Measurements from ENCODE around the gene RMND1.

Gene RMND1

GRCh38 chr6:151497905-151498304 is 46.0 kb upstream of the RMND1 start:
- Histone ChIP-seq H3K27me3 (ENCODE audit: control insufficient read depth, low read length) (peaks cover 36% of the 10 kb centered on the region), H3K27ac (ENCODE audit: low read depth, low read length) (no peak overlapping the region), H3K4me1 (ENCODE audit: control insufficient read depth, low read length) (peaks cover 11% of the 10 kb centered on the region), H3K9me3 (ENCODE audit: control insufficient read depth, insufficient read depth, low read length) (no peaks in the 10 kb centered on the region), H3K79me2 (ENCODE audit: control insufficient read depth, low read length) (no peaks in the 10 kb centered on the region), H4K20me1 (ENCODE audit: control insufficient read depth, insufficient read depth, low read depth, low read length) (no peaks in the 10 kb centered on the region), H3K4me2 (ENCODE audit: low read length) (no peak overlapping the region), H3K9me2 (replicated peaks; ENCODE audit: control insufficient read depth, low read length) (no peaks in the 10 kb centered on the region), H3K4me3 (ENCODE audit: low read length) (no peak overlapping the region), H3K36me3 (ENCODE audit: control insufficient read depth, low read length) (no peaks in the 10 kb centered on the region), H3F3A (ENCODE audit: control insufficient read depth, insufficient read depth) (no peaks in the 10 kb centered on the region)
- no peak for TF ChIP-seq EZH2phosphoT487 (IDR thresholded peaks at IDR 0.05; ENCODE audit: borderline replicate concordance, low read length)
- TF ChIP-seq, protein P1, sequence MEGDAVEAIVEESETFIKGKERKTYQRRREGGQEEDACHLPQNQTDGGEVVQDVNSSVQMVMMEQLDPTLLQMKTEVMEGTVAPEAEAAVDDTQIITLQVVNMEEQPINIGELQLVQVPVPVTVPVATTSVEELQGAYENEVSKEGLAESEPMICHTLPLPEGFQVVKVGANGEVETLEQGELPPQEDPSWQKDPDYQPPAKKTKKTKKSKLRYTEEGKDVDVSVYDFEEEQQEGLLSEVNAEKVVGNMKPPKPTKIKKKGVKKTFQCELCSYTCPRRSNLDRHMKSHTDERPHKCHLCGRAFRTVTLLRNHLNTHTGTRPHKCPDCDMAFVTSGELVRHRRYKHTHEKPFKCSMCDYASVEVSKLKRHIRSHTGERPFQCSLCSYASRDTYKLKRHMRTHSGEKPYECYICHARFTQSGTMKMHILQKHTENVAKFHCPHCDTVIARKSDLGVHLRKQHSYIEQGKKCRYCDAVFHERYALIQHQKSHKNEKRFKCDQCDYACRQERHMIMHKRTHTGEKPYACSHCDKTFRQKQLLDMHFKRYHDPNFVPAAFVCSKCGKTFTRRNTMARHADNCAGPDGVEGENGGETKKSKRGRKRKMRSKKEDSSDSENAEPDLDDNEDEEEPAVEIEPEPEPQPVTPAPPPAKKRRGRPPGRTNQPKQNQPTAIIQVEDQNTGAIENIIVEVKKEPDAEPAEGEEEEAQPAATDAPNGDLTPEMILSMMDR (IDR thresholded peaks at IDR 0.05; ENCODE audit: low read depth, low read length, poor library complexity, severe bottlenecking), result no peak

GRCh38 chr6:151495380-151495779 is 43.5 kb upstream of the RMND1 start:
- H3K27ac ChIP-seq (ENCODE audit: low read depth, low read length), result no peak overlapping the region
- H3K4me1 ChIP-seq (ENCODE audit: control insufficient read depth, low read length), result peaks cover 11% of the 10 kb centered on the region
- no peaks in the 10 kb centered on the region for H3K79me2 ChIP-seq (ENCODE audit: control insufficient read depth, low read length)
- H3K36me3 ChIP-seq (ENCODE audit: control insufficient read depth, low read length), result no peaks in the 10 kb centered on the region
- peaks cover 40% of the 10 kb centered on the region for H3K27me3 ChIP-seq (ENCODE audit: control insufficient read depth, low read length)
- H4K20me1 ChIP-seq (ENCODE audit: control insufficient read depth, insufficient read depth, low read depth, low read length), result no peaks in the 10 kb centered on the region
- H3K4me2 ChIP-seq (ENCODE audit: low read length), result no peak overlapping the region
- H3F3A ChIP-seq (ENCODE audit: control insufficient read depth, insufficient read depth), result no peaks in the 10 kb centered on the region
- no peaks in the 10 kb centered on the region for H3K9me3 ChIP-seq (ENCODE audit: control insufficient read depth, insufficient read depth, low read length)
- no peaks in the 10 kb centered on the region for H3K9me2 ChIP-seq (replicated peaks; ENCODE audit: control insufficient read depth, low read length)
- H3K4me3 ChIP-seq (ENCODE audit: low read length), result no peak overlapping the region
- TF ChIP-seq, protein P1 (IDR thresholded peaks at IDR 0.05; ENCODE audit: low read depth, low read length, poor library complexity, severe bottlenecking), result no peak
- TF ChIP-seq EZH2phosphoT487 (IDR thresholded peaks at IDR 0.05; ENCODE audit: borderline replicate concordance, low read length), result no peak

DNA sequence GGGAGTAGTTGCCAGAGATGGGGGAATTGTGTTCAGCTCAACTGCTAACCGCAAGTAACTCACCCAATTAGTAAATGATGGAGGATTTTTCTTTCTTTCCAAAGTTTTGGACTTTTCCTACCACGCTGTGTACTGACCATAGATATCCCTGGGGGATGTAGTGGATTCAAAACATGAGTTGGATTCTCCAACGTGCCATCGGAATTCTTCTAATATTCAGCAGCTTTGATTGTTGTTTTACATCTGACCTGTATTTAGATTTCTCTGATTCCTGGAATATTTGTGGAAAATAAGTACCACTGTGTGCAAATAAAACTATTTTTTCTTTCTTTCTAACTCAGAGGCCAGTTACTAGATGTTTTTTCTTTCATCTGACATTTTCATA is 43.0 kb upstream of the RMND1 start:
- Histone ChIP-seq H3K4me1 (ENCODE audit: control insufficient read depth, low read length) (peaks cover 11% of the 10 kb centered on the region), H3K9me3 (ENCODE audit: control insufficient read depth, insufficient read depth, low read length) (no peaks in the 10 kb centered on the region), H3K9me2 (replicated peaks; ENCODE audit: control insufficient read depth, low read length) (no peaks in the 10 kb centered on the region), H3K27me3 (ENCODE audit: control insufficient read depth, low read length) (peaks cover 40% of the 10 kb centered on the region), H3K4me2 (ENCODE audit: low read length) (peak overlapping the region; percentile 68), H3F3A (ENCODE audit: control insufficient read depth, insufficient read depth) (no peaks in the 10 kb centered on the region), H3K4me3 (ENCODE audit: low read length) (no peak overlapping the region), H3K79me2 (ENCODE audit: control insufficient read depth, low read length) (no peaks in the 10 kb centered on the region), H4K20me1 (ENCODE audit: control insufficient read depth, insufficient read depth, low read depth, low read length) (no peaks in the 10 kb centered on the region), H3K27ac (ENCODE audit: low read depth, low read length) (no peak overlapping the region), H3K36me3 (ENCODE audit: control insufficient read depth, low read length) (no peaks in the 10 kb centered on the region)
- no peak for TF ChIP-seq EZH2phosphoT487 (IDR thresholded peaks at IDR 0.05; ENCODE audit: borderline replicate concordance, low read length)
- TF ChIP-seq, protein P1 (IDR thresholded peaks at IDR 0.05; ENCODE audit: low read depth, low read length, poor library complexity, severe bottlenecking), result no peak

Data from DOHH2 (cell line).